ENCODE measurements around the gene PMPCA. TPM values are rescaled to one million over a fixed set of nuclear protein-coding genes. Genes with fewer than 3 reads are reported as not detected.

Gene PMPCA
- total RNA-seq, 1 experiment from 2014 or later, result 94.5 TPM

- Histone ChIP-seq H4K91ac (ENCODE audit: insufficient read length, low read depth, low read length) (no peak overlapping the region), H2BK15ac (ENCODE audit: low read depth, low read length) (no peak overlapping the region), H3K18ac (ENCODE audit: insufficient read length, low read depth, low read length) (no peak overlapping the region), H3T11ph (ENCODE audit: low read length) (no peak overlapping the region), H4K8ac (replicated peaks; ENCODE audit: insufficient read length, low read depth, low read length) (no peak overlapping the region), H3K9me3 (ENCODE audit: control insufficient read depth, low read depth, low read length) (no peaks in the 10 kb centered on the region), H4K5ac (ENCODE audit: insufficient read length, low read depth, low read length) (no peak overlapping the region), H3K4me2 (ENCODE audit: insufficient read depth, insufficient read length, low read length) (no peak overlapping the region), H3K27ac (ENCODE audit: insufficient read length, low read depth, low read length) (no peak overlapping the region), H3K9ac (ENCODE audit: extremely low read depth, insufficient read length, low read length) (no peak overlapping the region), H2BK20ac (ENCODE audit: low read depth, low read length, poor library complexity, severe bottlenecking) (no peak overlapping the region), H3K27me3 (ENCODE audit: insufficient read depth, low read length) (no peaks in the 10 kb centered on the region), H2BK120ac (ENCODE audit: low read depth, low read length, poor library complexity, severe bottlenecking) (no peak overlapping the region), H3K79me2 (ENCODE audit: insufficient read depth, low read length) (peaks cover 12% of the 10 kb centered on the region; the same call in 1 of the 2 replicates), H2BK12ac (ENCODE audit: insufficient read length, low read depth, low read length) (no peak overlapping the region), H2BK5ac (ENCODE audit: insufficient read length, low read length) (no peak overlapping the region), H3K14ac (ENCODE audit: insufficient read depth, low read length) (no peak overlapping the region), H3K4me1 (ENCODE audit: insufficient read depth, low read length) (no peaks in the 10 kb centered on the region), H2AFZ (ENCODE audit: low read length) (no peak overlapping the region), H3K79me1 (ENCODE audit: insufficient read depth, low read depth, low read length, poor library complexity, severe bottlenecking) (peaks cover 7% of the 10 kb centered on the region), H3K23me2 (ENCODE audit: insufficient read length, low read depth, low read length, poor library complexity, severe bottlenecking) (peaks cover 6% of the 10 kb centered on the region), H3K4ac (ENCODE audit: low read depth, low read length) (no peak overlapping the region), H2AK5ac (ENCODE audit: insufficient read length, low read length) (no peak overlapping the region), H3K56ac (ENCODE audit: insufficient read length, low read depth, low read length) (no peak overlapping the region), H3K23ac (ENCODE audit: insufficient read length, low read depth, low read length) (no peak overlapping the region), H4K20me1 (ENCODE audit: control insufficient read depth, insufficient read depth, insufficient read length) (no peaks in the 10 kb centered on the region)
- H3K36me3 Mint-ChIP-seq (ENCODE audit: insufficient read depth in 1 of 3, low read depth in 3 of 3), result peaks cover 24 to 70% (median 58%) of the 10 kb centered on the region in 3 experiments
- no peak for TF ChIP-seq CTCF (conservative IDR thresholded peaks at IDR 0.05)
- no peaks in the 10 kb centered on the region for H3K9me3 Mint-ChIP-seq
- H3K4me1 Mint-ChIP-seq, result peaks cover 11 to 12% of the 10 kb centered on the region in 2 experiments
- DNase-seq, result no peak
- peak overlapping the region in 2 of 3 experiments; percentile 75 to 88; a peak in 4 of 7 replicates for H3K27ac Mint-ChIP-seq
- no peaks in the 10 kb centered on the region for H3K27me3 Mint-ChIP-seq (ENCODE audit: low read depth)
- H3K4me3 Mint-ChIP-seq, result peak overlapping the region in 1 of 2 experiments; percentile 61; a peak in 3 of 5 replicates
- WGBS (ENCODE audit: extremely low coverage, insufficient read length, low lambda C conversion rate), result no CpG with 5 or more reads among the region's 18 CpGs
Observed at GRCh38 chr9:136401173-136401922, 9.1 kb upstream of the PMPCA start.
